ENCODE data around the gene PPP2R2D. TPM values are rescaled to one million over a fixed set of nuclear protein-coding genes. Genes with fewer than 3 reads are reported as not detected.

The PPP2R2D gene
- total RNA-seq, 1 donor from 2014 or later, result 28.3 TPM

- DNase-seq (no peak), ATAC-seq (no peak)
Observed at GRCh38 chr10:131921184-131921583, 20.4 kb downstream of the PPP2R2D start.

GRCh38 chr10:131923038-131923756 is 22.4 kb downstream of the PPP2R2D start:
- no peak for ATAC-seq
- Histone ChIP-seq H3K4me1 (peaks cover 8% of the 10 kb centered on the region), H3K36me3 (no peaks in the 10 kb centered on the region), H3K27me3 (no peaks in the 10 kb centered on the region), H3K4me3 (no peak overlapping the region), H3K27ac (no peak overlapping the region), H3K9me3 (no peaks in the 10 kb centered on the region)
- DNase-seq, result no peak
- no peak for TF ChIP-seq CTCF (IDR thresholded peaks at IDR 0.05)
- intact Hi-C loops (cut with DNase I), result no loop called here

More at GRCh38 chr10:131921184-131921583, 20.4 kb downstream of the PPP2R2D start:
- Histone ChIP-seq H3K27ac (no peak overlapping the region), H3K36me3 (no peaks in the 10 kb centered on the region), H3K4me1 (no peaks in the 10 kb centered on the region), H3K27me3 (no peaks in the 10 kb centered on the region), H3K4me3 (no peak overlapping the region), H3K9me3 (no peaks in the 10 kb centered on the region)
- TF ChIP-seq CTCF (IDR thresholded peaks at IDR 0.05), result no peak
- intact Hi-C loops (cut with DNase I), result no loop called here

- DNase-seq (no peak), ATAC-seq (no peak)
- Histone ChIP-seq H3K9me3 (no peaks in the 10 kb centered on the region), H3K27me3 (no peaks in the 10 kb centered on the region), H3K36me3 (no peaks in the 10 kb centered on the region), H3K27ac (no peak overlapping the region), H3K4me1 (peaks cover 28% of the 10 kb centered on the region), H3K4me3 (no peak overlapping the region)
- intact Hi-C loops (cut with DNase I), result no loop called here
- TF ChIP-seq CTCF (IDR thresholded peaks at IDR 0.05), result no peak
Observed at GRCh38 chr10:131925011-131925649, 24.3 kb downstream of the PPP2R2D start.

GRCh38 chr10:131925716-131926115 is 24.9 kb downstream of the PPP2R2D start:
- Histone ChIP-seq H3K4me1 (peaks cover 34% of the 10 kb centered on the region), H3K36me3 (no peaks in the 10 kb centered on the region), H3K27ac (no peak overlapping the region), H3K4me3 (no peak overlapping the region), H3K9me3 (no peaks in the 10 kb centered on the region), H3K27me3 (no peaks in the 10 kb centered on the region)
- DNase-seq (no peak), ATAC-seq (no peak)
- no peak for TF ChIP-seq CTCF (IDR thresholded peaks at IDR 0.05)
- intact Hi-C loops (cut with DNase I), result no loop called here

- DNase-seq (no peak), ATAC-seq (no peak)
- intact Hi-C loops (cut with DNase I), result no loop called here
- TF ChIP-seq CTCF (IDR thresholded peaks at IDR 0.05), result no peak
- H3K36me3 ChIP-seq, result no peaks in the 10 kb centered on the region
- no peak overlapping the region for H3K27ac ChIP-seq
- H3K27me3 ChIP-seq, result no peaks in the 10 kb centered on the region
- no peaks in the 10 kb centered on the region for H3K9me3 ChIP-seq
- H3K4me3 ChIP-seq, result no peak overlapping the region
- H3K4me1 ChIP-seq, result peaks cover 39% of the 10 kb centered on the region
Observed at GRCh38 chr10:131926253-131926652, 25.4 kb downstream of the PPP2R2D start.

Data from upper lobe of right lung (tissue), 1 donor.